SU-DHL-6 (cell line): Measurements from ENCODE around the gene ATAD2B.

Experiments used
- H2AFZ ChIP-seq: fragments of 200-600 bp; sonication (generic); 2 replicates; pipeline ENCODE4 v1.6.1; 2014; ENCODE audit warnings: low read depth, mild to moderate bottlenecking, moderate library complexity, mixed read lengths, antibody characterized with exemption, low read length; ENCODE audit not compliant: severe bottlenecking
- H3F3A ChIP-seq: fragments of 200-600 bp; shearing (Covaris generic); 2 replicates; pipeline ENCODE4 v1.6.0; 2016; ENCODE audit warnings: antibody characterized with exemption, mild to moderate bottlenecking; ENCODE audit not compliant: insufficient read depth
- H3K27ac ChIP-seq: fragments of 200-600 bp; sonication (generic); 2 replicates; pipeline ENCODE4 v1.5.1; 2016; ENCODE audit warnings: low read depth, mild to moderate bottlenecking, low read length, moderate library complexity, mixed read lengths
- H3K27me3 ChIP-seq: fragments of 200-600 bp; sonication (generic), shearing (Covaris generic); 2 replicates; pipeline ENCODE4 v1.6.0; 2014; ENCODE audit warnings: mild to moderate bottlenecking, low read length
- H3K36me3 ChIP-seq: fragments of 200-600 bp; sonication (generic); 2 replicates; pipeline ENCODE4 v1.6.1; 2014; ENCODE audit warnings: mild to moderate bottlenecking, low read length, mixed read lengths
- H3K4me2 ChIP-seq: fragments of 300-600, 200-600 bp; shearing (Covaris generic), sonication (generic); 2 replicates; pipeline ENCODE4 v1.6.0; 2014; ENCODE audit warnings: low read length, low read depth, mild to moderate bottlenecking; ENCODE audit not compliant: poor library complexity, severe bottlenecking
- H3K4me3 ChIP-seq: fragments of 200-600 bp; sonication (generic); 2 replicates; pipeline ENCODE4 v1.5.1; 2014; ENCODE audit warnings: antibody characterized with exemption, low read length, mild to moderate bottlenecking, mixed read lengths; ENCODE audit not compliant: insufficient read depth, poor library complexity, severe bottlenecking
- H3K79me2 ChIP-seq: fragments of 200-600 bp; sonication (generic); 2 replicates; pipeline ENCODE4 v1.6.1; 2014; ENCODE audit warnings: mild to moderate bottlenecking, low read length, moderate library complexity; ENCODE audit not compliant: insufficient read depth
- H3K9ac ChIP-seq: fragments of 200-600 bp; sonication (generic); 2 replicates; pipeline ENCODE4 v1.7.0; 2014; ENCODE audit warnings: mild to moderate bottlenecking, low read length
- H3K9me2 ChIP-seq: fragments of 200-600 bp; sonication (generic); replicated peaks from 2 replicates; pipeline ENCODE4 v1.6.1; 2014; ENCODE audit warnings: low read length; ENCODE audit not compliant: insufficient read depth
- H3K9me3 ChIP-seq: fragments of 200-600 bp; sonication (generic); 2 replicates; pipeline ENCODE4 v1.6.1; 2014; ENCODE audit warnings: low read length, mixed read lengths; ENCODE audit not compliant: insufficient read depth
- H4K20me1 ChIP-seq: fragments of 200-600 bp; sonication (generic); 2 replicates; pipeline ENCODE4 v1.6.1; 2014; ENCODE audit warnings: low read depth, mild to moderate bottlenecking, antibody characterized with exemption, low read length, moderate library complexity, mixed read lengths
- EZH2phosphoT487 ChIP-seq: fragments of 200-600 bp; sonication (generic), shearing (Covaris generic); conservative IDR thresholded peaks from 2 replicates; pipeline ENCODE4 v1.6.1; 2018; ENCODE audit warnings: mild to moderate bottlenecking, antibody characterized with exemption, low read length, moderate library complexity, mixed read lengths
- TF ChIP-seq, protein P1 (sequence below): fragments of 200-600 bp; sonication (generic); IDR thresholded peaks from one replicate; pipeline ENCODE4 v1.5.1; 2017; ENCODE audit warnings: antibody characterized with exemption, mild to moderate bottlenecking, low read length, moderate library complexity; ENCODE audit not compliant: insufficient read depth, poor library complexity, severe bottlenecking

The ATAD2B gene

DNA sequence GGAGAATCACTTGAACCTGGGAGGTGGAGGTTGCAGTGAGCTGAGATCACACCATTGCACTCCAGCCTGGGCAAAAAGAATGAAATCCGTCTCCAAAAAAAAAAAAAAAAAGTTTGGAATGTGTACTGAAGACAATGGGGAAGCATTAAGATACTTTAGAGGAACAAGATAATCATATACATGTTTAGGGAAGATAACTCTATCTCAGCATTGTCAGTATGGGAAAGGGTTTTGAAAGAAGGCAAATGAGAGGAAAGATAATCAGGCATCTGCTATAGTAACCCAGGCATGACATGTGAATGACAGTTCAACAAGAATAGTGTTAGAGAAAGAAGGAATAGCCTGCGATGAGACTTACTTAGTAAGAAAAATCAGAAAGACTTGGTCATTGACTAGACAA is 112.0 kb downstream of the ATAD2B start:
- H2AFZ ChIP-seq: no peak overlapping the region
- no peak overlapping the region for H3K27ac ChIP-seq
- H3K9me3 ChIP-seq: no peaks in the 10 kb centered on the region
- H3F3A ChIP-seq: no peaks in the 10 kb centered on the region
- no peaks in the 10 kb centered on the region for H3K36me3 ChIP-seq
- TF ChIP-seq EZH2phosphoT487: no peak
- TF ChIP-seq, protein P1, sequence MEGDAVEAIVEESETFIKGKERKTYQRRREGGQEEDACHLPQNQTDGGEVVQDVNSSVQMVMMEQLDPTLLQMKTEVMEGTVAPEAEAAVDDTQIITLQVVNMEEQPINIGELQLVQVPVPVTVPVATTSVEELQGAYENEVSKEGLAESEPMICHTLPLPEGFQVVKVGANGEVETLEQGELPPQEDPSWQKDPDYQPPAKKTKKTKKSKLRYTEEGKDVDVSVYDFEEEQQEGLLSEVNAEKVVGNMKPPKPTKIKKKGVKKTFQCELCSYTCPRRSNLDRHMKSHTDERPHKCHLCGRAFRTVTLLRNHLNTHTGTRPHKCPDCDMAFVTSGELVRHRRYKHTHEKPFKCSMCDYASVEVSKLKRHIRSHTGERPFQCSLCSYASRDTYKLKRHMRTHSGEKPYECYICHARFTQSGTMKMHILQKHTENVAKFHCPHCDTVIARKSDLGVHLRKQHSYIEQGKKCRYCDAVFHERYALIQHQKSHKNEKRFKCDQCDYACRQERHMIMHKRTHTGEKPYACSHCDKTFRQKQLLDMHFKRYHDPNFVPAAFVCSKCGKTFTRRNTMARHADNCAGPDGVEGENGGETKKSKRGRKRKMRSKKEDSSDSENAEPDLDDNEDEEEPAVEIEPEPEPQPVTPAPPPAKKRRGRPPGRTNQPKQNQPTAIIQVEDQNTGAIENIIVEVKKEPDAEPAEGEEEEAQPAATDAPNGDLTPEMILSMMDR: no peak
- no peaks in the 10 kb centered on the region for H3K27me3 ChIP-seq
- H4K20me1 ChIP-seq: no peaks in the 10 kb centered on the region
- H3K9ac ChIP-seq: no peak overlapping the region
- no peak overlapping the region for H3K4me2 ChIP-seq
- H3K79me2 ChIP-seq: no peaks in the 10 kb centered on the region
- H3K4me3 ChIP-seq: no peak overlapping the region
- no peaks in the 10 kb centered on the region for H3K9me2 ChIP-seq

DNA sequence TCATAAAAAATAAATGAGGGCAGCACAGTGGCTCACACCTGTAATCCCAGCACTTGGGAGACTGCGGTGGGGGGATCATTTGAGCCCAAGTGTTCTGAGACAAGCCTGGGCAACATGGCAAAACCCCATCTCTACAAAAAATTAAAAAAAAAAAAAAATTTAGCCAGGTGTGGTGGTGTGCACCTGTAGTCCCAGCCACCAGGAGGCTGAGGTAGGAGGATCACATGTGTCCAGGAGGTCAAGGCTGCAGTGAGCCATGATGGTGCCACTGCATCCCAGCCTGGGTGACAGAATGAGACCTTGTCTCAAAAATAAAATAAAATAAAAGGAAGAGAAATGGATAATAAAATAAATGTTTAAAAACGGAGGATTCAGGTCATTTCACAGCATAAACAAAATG is 113.5 kb downstream of the ATAD2B start:
- Histone ChIP-seq H3K4me3 (no peak overlapping the region), H3K9me2 (no peaks in the 10 kb centered on the region), H3K27me3 (no peaks in the 10 kb centered on the region), H3K4me2 (no peak overlapping the region), H2AFZ (no peak overlapping the region), H3K9me3 (no peaks in the 10 kb centered on the region), H3F3A (no peaks in the 10 kb centered on the region), H3K27ac (no peak overlapping the region), H3K79me2 (no peaks in the 10 kb centered on the region), H3K36me3 (peaks cover 4% of the 10 kb centered on the region; the same call in 1 of the 2 replicates), H4K20me1 (no peaks in the 10 kb centered on the region), H3K9ac (no peak overlapping the region)
- TF ChIP-seq, protein P1: no peak
- TF ChIP-seq EZH2phosphoT487: no peak

DNA sequence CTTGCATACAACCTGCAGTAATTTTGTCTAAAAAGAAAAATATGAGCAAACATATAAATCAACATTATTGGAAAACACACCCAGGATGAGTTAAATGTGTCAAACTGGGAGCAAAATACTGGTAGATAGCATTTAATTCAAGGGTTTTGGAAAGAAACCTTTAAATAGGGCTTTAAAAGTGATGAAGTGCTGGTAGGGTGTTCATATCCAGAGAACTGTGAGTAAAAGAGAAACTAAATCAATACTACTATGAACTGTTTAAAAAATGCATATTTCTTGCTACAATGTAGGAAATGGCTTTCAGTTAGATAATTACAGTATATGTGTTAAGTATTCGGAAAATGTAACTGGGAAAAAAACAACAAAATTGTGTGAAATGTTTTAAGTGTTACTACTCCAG is 117.8 kb downstream of the ATAD2B start:
- no peaks in the 10 kb centered on the region for H3K9me2 ChIP-seq
- no peaks in the 10 kb centered on the region for H3K79me2 ChIP-seq
- no peak overlapping the region for H3K9ac ChIP-seq
- H3K9me3 ChIP-seq: no peaks in the 10 kb centered on the region
- no peak overlapping the region for H3K4me2 ChIP-seq
- H3K27ac ChIP-seq: no peak overlapping the region
- no peak overlapping the region for H3K4me3 ChIP-seq
- H2AFZ ChIP-seq: no peak overlapping the region
- peaks cover 4% of the 10 kb centered on the region; the same call in 1 of the 2 replicates for H3K36me3 ChIP-seq
- no peak for TF ChIP-seq EZH2phosphoT487
- TF ChIP-seq, protein P1: no peak
- H3K27me3 ChIP-seq: no peaks in the 10 kb centered on the region
- H3F3A ChIP-seq: no peaks in the 10 kb centered on the region; the same call in 1 of the 2 replicates
- no peaks in the 10 kb centered on the region for H4K20me1 ChIP-seq
